Tibial nerve (tissue), 4 donors: ENCODE data around the gene DENND2D.

ENCODE experiments used
- CTCF ChIP-seq, 5 experiments: fragments of 200-600 bp in 3 of 5; fragments of 450-650 bp in 2 of 5; sonication (generic) in 3 of 5; IDR thresholded peaks; one replicate each; pipeline ENCODE4 v1.5.1; 2016 to 2019; ENCODE audit warnings: antibody characterized with exemption in 5 of 5, mild to moderate bottlenecking in 3 of 5, moderate library complexity in 2 of 5
- EP300 ChIP-seq, 2 donors: sonication (generic); formaldehyde crosslinking; IDR thresholded peaks; one replicate each; pipeline ENCODE4 v1.6.1; 2017; ENCODE audit warnings: antibody characterized with exemption in 2 of 2, mild to moderate bottlenecking in 1 of 2
- POLR2A ChIP-seq, 2 donors: fragments of 450-650 bp; IDR thresholded peaks; one replicate each; pipeline ENCODE4 v1.6.1; 2017; ENCODE audit warnings: antibody characterized with exemption in 2 of 2, mild to moderate bottlenecking in 2 of 2, moderate library complexity in 2 of 2

DNA sequence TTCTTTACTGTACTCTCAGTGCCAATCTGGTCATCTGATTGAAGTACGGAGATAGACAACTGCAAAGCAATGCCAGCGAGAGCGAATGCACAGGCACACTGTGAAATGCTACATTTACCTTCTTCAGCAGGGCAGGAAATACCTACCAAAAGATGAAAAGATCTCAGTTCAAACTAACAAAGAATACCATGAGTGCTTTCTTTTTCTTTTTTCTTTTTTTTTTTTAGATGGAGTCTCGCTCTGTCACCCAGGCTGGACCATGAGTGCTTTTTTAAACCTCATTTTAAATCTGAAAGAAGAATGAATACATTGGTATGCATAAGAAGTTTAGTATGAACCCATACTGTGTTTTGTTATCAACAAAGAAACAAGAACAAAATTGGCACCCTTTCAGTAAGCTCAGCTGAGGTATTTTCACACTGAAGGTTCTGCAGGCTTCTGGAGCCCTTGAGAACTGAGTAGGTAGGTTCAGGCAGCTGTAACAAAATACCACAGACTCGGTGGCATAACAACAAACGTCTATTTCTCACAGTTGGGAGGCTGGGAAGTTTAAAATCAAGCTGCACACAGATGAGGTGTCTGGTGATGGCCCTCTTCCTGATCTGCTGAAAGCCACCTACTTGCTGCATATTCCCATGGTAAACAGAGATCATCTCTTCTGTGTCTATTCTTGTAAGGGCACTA is 25.4 kb upstream of the DENND2D start:
- no peak for TF ChIP-seq CTCF (IDR thresholded peaks at IDR 0.05)
- no peak for TF ChIP-seq EP300 (IDR thresholded peaks at IDR 0.05)
- TF ChIP-seq POLR2A (IDR thresholded peaks at IDR 0.05) = no peak
